HG03354 (cell line): Measurements from ENCODE around the gene CSF1R.

Experiments used
- ATAC-seq: cut with Tn5 transposase; IDR thresholded peaks from one replicate; pipeline ENCODE4 v1.9.1; 2021; ENCODE audit warnings: mild to moderate bottlenecking; ENCODE audit not compliant: unreplicated experiment, poor library complexity, severe bottlenecking

The CSF1R gene

DNA sequence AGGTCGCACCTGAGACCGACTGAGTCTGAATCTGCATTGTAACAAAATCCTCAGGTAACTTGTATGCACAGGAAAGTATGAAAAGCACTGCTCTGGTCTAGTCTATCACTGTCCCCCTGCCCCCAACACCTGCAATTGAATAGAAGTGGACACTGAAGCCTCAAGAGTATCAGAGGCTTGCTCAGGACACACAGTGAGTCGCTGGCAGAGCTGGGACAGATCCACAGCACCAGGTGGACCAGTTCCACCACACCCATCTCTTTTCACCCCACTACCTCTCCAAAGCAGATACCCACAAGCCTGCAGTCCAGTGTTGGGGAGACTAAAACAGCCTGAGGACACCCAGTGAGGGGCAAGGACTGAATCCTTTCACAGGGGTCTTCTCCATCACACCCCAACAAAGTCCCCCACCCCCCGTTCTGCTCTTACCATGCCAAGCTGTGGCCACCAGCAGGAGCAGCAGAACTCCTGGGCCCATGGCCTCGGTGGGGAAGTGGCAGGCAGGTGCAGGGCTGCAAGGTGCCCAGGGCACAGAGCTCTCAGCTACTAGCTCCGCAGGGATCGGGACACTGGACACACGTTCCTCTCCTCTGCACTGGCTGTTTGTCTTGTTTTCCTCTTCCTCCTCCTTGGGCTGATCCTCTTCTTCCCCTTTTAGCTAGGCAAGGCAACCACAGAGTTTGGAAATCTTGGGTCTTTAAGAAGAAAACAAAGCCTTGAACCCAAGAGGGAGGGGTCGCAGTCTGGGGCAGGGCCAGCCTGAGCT, at the start of gene CSF1R:
Gene CSF1R, minus strand, starts transcription at position 605 of the 766 bp plus-strand sequence. Its CDS starts 127 bp downstream, at position 478.
- ATAC-seq, result no peak

DNA sequence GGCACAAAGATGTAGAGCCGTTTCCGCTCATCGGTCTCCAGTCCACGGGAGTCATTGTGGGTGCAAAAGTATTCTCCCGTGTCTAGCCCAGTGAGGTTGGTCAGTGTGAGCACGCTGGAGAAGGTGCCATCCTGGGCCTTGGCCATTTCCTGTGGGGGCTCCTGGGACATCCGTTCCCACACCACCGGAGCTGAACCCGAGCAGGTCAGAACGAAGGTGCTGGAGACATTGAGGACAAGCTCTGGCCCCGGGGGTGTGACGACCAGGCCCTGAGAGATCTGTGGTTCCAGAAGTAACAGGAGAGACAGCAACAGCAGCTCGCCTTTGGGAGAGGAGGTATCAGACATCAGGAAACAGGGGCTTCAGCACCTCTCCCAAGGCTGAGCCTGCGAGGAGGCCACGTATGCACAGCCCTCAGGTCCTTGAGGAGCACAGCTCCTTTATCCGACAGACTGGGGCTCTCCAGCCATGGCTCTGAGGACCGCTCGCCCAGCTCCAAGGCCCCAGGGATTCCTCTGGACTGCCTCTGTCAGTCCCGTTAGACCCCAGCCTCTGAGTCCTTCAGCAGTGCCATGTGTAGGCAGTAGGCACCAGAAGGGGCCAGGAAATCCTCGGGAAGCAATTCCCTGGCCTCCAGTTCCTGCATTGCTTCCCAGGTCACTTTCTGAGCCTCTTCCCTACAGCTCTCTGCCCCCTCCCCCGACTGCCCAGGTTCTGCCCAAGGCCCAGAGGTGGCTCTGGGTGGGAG, 49.4 kb upstream of the CSF1R start:
- no peak for ATAC-seq

DNA sequence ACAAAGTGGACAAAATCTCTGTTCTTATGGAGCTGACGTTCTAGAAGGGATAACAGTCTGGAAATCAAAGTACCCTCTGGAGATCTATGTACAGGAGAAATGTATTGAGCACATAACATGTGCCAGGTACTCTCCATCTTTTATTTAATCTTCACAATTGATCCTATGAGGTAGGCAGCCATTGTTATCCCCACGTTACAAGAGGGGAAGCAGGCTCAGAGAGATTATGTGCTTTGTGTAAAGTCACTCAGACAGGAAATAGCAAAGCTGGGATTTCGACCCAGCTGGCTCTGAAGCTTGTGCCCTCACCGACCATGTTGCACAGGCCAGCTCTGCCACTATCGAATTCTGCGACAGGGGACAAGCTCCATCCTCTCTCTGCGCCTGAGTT, 47.8 kb upstream of the CSF1R start:
- no peak for ATAC-seq

DNA sequence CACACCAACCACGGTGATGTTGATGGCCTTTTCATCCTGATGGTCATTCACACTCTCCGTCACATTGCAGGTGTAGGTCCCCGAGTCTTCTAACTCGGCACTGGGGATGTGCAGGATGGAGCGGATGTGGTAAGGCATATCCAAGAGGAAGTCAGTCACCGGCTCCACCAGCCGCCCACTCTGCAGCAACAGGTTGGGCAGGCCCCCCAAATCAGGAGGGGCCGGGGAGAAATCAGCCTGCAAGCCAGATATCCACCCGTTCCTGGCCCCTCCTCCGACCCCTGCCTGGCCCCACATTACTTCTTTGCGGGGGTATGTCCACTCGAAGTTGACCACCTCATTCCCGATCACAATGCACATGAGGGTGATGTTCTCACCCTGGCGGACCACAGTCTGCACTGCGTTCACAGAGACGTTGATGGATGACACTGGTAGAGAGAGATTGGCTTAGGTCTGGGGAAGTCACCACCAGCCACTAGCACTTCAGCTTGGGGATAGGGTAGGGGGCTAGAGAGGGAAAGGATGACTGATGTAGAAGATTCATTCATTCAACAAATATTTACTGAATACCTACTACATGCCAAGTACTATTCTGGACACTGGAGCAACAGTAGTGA, 47.3 kb upstream of the CSF1R start:
- no peak for ATAC-seq

DNA sequence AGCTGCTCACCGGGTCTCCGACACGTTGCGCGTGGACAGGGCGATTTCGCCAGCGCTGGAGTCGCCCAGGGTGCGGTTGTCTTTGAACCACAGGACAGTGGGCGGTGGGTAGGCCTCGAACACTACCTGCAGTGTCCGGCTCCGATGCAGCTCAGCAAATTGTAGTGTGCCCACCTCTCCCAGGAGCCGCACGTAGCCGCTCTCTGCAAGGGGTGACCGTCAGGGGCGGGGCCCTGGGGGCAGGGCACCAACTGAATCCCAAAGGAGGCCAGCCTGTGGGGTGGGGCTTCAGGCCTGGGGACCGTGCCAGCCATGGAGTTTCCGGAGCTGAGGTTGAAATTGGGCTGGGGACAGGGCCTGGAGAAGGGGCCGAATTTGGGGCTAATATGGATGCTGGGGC, 46.4 kb upstream of the CSF1R start:
- no peak for ATAC-seq

DNA sequence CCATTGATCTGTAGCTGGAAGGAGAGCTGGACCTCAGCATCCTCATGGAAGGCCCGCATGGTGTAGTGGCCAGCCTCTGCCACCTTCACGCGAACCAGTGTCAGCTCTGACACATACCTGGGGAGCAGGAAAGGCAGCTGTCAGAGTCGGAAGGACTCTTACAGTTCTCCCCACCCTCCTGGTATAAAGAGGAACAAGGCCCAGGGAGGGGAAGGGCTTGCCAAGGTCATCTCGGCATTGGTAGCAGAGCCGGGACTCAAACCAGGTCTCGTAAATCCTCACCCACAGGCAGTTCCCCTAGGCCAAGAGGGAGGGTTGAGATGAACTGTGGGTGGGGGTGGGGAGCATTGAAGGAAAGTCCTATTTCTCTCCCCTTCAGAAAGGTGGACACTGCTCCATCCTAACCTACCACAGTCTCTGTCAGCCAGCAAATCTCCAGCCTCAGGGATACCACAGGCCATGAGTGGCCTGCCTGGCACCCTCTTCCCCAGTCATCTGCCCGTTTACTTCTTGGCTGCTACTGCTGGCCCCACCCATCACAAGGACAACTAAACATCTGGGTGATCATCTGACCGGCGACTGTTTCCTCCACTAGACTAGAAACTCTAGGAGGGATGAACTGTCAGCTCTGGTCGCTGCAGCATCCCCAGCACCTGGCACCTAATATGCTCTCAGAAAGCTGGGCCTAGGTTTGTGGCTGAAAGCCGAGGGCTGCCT, 45.8 kb upstream of the CSF1R start:
- ATAC-seq, result no peak

DNA sequence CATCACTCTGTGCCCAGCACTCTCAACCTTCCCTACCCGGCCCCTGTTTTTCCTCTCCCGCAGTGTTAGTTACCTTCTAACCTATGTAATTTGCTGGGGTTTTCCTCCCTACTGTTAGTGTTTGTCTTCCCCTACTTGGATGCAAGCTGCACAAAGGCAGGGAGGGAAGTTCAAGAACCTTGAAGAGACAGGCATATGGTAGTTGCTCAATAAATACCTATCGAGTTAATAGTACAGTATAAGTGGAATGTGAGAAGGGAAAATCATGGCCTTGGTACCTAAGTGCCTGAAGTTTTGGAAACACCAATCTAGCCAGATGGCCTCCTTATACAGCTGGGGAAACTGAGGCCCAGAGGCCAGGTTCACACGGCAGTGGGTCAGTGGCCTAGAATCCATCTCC, 45.1 kb upstream of the CSF1R start:
- ATAC-seq, result no peak

DNA sequence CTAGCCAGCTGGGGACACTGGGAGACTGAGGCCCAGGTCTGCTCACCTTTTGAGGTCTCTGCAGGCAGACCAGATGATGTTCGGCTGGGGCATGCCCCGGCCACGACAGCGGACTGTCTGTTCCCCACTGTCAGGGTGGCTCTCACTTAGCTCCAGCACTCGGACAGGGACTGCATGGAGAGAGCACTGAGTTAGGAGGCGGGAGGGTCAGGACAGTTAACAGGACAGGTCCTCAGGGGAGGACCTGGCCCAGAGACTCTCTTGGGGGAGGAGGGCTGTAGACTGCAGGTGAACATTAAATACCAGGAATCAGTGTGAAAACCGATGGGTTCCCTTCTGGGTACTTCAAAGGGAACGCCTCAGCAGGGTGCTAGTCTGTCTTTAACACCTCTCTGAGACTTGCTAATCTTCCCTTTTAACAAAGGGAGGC, 44.2 kb upstream of the CSF1R start:
- ATAC-seq, result no peak

DNA sequence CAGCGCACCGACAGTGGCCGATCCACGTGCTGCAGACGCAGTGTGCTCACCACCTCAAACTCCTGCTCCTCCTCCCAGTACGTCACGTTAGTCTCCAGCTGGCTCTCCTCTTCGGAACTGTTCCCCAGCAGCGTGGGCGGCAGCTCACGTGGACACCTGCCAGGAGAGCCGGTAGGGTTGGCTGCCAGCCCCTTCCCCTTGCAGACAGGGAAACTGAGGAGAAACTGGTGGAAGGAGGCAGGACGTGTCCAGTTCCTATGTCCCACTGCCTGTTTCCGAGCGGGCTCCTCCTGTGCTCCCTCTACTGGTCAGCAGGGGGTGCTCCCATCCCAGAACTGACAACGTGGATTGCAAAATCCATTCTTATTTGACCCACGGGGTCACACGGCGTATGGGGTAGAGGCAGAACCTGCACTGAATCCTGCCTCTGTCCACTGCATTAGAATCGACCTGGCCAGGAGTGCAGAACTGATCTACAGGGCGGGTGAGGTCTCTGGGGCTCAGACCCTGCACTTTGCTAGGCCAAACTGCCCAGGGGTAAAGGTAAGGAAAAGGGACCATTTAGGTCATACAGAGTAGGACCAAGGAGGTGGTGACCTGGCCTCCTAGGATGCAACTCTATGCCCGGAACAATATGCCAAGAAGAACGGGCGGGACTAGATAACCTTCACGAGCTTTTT, 43.6 kb upstream of the CSF1R start:
- ATAC-seq, result peak; percentile 82

DNA sequence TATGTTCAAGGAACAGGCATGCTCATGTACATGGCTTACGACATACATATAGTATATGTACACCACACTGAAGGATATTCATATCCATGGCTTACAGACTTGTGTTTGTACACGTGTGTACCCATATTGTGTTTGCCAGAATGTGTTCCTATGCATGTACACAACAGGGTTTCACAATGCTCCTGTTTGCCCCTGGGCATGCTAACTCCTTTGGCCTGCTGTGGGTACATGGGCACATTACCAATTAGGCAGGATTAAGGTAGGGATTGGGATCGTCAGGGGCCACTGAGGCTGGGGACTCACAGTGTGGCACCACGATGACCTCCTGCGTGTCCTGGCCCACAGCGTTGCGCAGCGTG, 43.1 kb upstream of the CSF1R start:
- no peak for ATAC-seq

DNA sequence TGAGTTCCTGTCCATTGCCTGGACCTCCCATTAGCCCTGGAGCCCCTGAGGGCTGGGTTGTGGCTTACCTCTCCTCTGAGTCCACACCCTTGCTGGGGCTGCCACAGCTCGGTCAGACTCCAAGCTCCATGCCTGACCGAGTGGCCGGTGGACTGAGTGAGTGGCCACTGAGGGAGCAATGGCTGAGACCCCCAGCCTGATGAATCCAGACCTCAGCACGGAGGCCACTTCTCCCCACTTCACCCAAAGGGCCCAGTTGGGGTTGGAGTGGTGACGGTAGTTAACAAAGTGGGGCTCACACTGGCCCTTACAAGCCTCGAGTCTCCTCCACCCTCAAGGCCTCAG, 40.5 kb upstream of the CSF1R start:
- no peak for ATAC-seq

DNA sequence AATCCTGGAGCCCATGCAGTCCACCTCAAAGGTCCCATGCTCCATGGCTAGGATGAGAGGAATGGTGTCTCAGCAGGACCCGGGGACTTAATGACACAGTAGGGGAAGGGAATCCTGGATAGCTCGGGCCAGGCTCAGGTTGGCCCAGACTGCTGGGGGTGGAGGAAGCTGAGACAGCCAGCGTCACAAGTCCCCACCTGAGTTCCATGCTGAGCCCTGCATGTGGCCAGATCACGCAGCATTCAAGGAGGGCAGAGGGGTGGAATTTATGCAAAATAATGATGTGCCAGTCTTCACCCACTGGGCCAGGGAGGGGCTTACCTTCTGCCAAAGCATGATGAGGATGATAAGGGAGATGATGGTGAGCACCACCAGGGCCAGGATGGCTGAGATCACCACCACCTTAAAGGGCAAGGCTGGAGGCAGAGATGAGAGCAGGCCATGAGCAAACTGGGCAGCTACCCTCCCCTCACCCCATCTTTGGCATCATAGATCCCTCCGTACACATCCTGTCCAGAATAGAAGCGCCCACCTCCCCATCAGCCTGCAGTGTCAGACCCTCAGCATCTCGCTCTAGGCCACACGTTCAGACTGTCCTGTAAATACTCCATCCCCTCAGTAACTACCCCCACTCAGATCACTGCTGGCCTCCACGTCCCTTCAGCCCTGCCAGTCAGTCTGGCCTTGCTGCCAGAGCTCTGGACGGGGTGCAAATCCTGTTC, 40.0 kb upstream of the CSF1R start:
- no peak for ATAC-seq

DNA sequence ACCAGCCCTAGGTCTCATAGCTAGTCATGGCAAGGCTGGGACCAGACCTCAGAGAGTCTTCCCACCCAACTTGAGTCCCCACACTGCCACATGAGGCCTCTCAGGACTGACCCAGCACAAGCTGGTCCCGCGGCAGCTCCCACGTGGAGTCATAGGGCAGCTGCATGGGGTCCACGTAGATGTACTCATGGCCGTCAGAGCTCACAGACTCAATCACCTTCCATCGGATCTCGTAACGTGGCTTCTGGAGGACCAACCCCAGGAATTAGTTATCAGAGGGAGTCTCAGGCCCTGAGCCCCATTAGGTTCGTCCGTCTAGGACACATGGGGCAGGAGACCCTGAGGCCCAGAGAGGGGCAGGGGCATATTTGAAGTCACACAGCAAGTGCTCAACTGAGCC, 39.0 kb upstream of the CSF1R start:
- no peak for ATAC-seq

DNA sequence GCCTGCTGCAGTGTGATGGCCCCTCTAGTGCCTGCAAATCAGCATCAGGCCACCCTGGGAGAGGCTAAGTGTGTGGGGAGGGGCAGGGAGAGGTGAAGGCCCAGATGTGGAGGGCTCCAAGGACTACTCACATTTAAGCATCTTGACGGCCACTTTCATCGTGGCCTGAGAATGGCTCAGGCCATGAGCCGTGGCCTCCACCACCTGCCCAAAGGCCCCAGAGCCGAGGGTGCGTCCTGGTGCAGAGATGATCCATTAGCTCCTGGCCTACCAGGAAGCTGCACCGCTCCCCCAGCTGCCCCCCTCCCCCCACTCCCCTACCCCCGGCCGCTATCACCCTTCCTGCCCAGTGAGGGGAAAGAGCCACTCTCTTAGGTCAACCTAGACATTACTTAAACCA, 38.2 kb upstream of the CSF1R start:
- ATAC-seq, result no peak

DNA sequence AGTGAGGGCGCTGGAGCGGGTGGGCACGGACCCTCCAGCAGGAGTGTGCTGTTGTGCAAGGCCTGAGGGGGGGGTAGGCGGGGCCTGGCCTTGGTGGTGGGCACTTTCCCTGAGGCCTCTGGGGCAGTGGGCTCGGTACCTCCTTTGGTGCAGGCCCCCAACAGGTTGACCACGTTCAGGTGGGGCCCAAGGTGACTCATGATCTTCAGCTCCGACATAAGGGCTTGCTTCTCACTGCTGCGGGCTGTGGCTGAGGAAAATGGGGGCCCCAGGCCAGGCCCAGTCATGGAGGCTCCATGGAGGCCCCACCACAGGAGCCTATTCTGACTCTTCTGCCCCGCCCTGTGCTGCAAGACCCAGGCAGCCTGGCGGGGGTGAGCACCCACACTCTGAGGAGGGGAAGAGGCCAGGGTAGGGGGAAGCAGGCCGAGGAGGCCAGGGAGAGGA, 37.8 kb upstream of the CSF1R start:
- no peak for ATAC-seq

DNA sequence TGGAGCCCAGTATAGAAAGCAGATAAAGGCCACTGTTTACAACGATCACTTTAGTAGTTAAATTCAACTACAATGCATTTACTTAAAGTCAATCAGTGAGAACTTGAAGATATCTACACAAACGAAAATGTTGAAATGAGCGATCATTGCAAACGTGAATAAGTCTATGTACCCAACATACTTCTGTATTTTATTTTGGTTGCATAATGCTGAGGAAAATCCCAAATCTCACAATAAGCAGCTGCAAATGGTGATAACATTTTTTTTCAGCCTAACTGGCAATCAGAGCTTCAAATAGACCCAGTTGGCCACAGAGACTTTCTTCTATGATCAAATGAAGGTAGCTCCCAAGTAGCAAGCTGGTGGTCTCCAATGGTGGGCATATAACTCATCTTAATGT, 37.2 kb upstream of the CSF1R start:
- no peak for ATAC-seq

DNA sequence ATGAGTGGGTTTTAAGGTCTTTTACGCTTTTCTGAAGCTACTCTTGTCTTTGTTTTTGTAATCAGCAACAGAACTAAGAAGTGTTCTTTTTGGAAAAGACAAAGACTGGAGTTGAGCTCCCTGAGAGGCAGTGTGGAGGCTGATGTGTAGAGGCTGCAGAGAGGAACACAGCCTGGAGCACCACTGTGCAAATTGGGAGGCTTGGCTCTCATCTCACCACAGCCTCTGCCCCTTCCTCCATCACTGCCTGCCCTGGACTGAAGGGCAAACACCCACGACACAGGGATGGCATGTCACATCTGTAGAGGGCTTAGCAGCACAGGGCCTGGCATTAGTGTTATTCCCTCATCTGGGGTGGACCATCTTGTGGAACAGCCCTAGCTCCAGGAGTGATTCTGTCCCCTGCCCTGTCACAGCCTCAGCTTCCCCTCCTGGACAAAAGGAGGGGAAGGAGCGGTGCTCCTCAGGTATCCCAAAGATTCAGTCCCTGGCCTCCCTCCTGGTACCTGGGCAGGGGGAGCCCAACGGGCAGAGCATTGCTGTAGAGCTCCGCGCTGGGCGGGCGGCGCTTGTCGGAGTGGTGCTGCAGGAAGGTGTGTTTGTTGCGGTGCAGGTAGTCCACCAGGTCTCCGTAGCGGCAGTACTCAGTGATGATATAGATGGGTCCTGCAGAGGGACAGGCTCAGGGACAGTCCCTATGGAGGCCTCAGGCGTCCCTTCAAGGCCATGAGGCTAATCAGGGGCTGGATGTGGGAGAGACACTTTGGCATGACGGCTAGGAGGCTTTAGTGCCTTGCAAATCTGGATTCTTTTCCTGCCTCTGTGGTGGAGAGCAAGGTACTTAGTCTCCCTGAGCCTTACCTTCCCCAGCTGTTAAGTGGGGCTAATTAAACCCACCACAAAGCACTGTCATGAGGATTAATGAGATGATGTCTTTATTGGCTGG, 36.5 kb upstream of the CSF1R start:
- no peak for ATAC-seq

DNA sequence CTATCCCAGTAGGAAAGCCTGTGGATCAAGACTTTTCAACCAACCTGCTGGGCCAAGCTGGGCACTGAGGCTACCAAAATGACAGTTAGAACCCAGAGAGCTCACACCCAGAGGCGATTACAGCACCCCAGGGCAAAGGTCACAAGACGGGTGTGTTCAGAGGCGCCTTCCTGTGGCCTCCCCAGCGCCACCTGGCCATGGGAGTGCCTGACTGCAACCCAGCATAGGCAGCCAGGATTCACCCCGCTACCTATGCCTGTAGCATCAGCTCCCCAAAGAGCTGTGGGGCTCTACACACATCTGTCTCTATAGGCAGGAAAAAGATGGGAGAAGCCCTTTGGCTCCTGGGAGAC, 35.8 kb upstream of the CSF1R start:
- no peak for ATAC-seq
